ENCODE measurements around the gene C21orf58.

C21orf58 gene

GRCh38 chr21:46352913-46353312, 29.2 kb upstream of the C21orf58 start:
- DNase-seq, result no peak

GRCh38 chr21:46352164-46352515, 28.5 kb upstream of the C21orf58 start:
- no peak for DNase-seq

GRCh38 chr21:46351476-46352163, 27.9 kb upstream of the C21orf58 start:
- DNase-seq, result no peak

- DNase-seq, result no peak
These were observed 27.3 kb upstream of the C21orf58 start for GRCh38 chr21:46350981-46351380.

- no peak for DNase-seq
These were observed 26.9 kb upstream of the C21orf58 start for GRCh38 chr21:46350571-46350970.

DNA sequence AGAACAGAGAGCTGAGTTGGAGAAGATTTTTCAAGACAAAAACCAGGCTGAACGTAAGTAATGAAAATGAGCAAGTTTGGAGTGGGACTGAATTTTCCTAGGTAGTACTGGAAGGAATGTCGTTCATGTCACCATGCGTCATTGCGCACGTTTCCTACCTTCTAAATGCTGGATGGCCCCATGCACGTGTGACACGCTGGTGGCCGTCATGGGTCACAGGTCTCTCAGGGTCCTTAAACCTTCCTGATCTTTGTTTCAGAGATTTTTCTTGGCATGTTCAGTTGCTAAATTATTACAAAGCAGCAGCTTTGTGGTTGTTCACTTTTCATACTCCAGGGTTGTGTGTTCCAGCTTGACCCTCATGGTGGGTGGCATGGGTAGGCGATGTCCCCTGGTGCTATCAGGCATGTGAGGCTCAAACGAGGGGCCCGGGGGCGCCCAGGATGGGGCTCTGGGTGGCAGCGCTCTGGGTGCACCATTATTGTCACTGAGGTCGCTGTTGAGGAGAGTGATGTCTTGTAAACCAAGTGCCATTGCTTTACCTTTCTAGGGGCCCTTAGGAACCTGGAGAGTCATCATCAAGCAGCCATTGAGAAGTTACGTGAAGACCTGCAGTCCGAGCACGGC, 25.6 kb upstream of the C21orf58 start:
- no peak for DNase-seq

DNA sequence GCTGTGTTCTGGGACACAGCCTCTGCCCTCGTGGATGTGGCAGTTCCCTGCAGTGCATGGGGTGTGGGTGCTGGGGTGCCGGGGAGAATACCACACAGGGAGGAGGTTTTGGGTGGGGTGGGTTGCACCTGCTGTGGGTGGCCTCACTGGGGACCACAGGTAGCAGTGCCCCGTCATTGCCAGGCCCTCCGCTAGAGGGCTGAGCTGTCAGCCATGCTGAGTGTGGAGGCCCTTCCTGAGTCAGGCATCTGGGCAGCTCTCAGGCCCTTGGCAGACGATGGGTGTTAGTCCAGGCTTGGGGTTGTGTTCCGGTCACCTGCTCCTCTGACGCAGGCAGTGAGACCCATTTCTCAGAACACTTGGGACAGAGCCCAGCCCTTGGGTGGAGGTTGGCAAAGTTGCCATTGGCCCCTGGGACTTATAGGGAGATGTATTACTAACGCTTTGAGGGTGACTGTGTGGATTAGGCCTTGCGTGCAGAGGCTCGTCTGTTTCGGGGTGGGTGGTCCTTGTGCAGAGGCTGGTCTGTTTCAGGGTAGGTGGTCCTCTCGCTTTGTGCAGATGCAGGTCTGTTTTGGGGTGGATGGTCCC, 24.2 kb upstream of the C21orf58 start:
- no peak for DNase-seq

- no peak for DNase-seq
These were observed 23.5 kb upstream of the C21orf58 start for GRCh38 chr21:46347203-46347550.

- no peak for DNase-seq
These were observed 22.9 kb upstream of the C21orf58 start for GRCh38 chr21:46346296-46347202.

- no peak for DNase-seq
These were observed 22.2 kb upstream of the C21orf58 start for GRCh38 chr21:46345861-46346260.

DNA sequence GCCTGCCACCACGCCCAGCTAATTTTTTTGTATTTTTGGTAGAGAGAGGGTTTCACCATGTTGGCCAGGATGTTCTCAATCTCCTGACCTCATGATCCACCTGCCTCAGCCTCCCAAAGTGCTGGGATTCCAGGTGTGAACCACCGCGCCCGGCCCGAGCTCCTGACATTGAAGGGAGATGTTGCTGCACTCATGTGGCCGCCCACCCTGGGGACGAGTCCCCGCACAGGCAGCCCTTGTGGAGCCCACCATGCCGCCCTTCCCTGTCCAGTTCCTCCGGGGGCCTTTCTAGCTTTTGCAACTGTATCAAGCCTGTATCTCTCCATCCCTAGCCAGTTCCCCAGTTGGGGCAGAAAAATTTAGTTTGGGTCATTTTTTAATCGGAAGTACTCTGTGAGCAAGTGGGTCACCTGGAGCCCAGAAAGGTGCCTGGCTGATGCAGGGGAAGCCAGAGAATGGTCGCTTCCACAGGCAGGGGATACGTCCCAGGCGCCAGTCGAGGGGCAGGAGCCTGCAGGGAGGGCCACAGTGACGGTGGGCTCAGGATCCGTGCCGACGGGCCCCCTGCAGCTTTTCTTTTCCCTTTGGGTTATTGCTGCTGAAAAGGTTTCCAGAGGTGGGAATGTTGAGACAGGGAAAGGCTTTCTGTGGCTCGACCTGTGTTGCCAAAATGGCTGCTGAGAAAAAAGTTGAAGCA, 20.7 kb upstream of the C21orf58 start:
- no peak for DNase-seq

- DNase-seq, result no peak
These were observed 17.3 kb upstream of the C21orf58 start for GRCh38 chr21:46340998-46341397.

- no peak for DNase-seq
These were observed 12.9 kb upstream of the C21orf58 start for GRCh38 chr21:46336603-46337002.

- no peak for DNase-seq
These were observed 10.9 kb upstream of the C21orf58 start for GRCh38 chr21:46334351-46335140.

DNA sequence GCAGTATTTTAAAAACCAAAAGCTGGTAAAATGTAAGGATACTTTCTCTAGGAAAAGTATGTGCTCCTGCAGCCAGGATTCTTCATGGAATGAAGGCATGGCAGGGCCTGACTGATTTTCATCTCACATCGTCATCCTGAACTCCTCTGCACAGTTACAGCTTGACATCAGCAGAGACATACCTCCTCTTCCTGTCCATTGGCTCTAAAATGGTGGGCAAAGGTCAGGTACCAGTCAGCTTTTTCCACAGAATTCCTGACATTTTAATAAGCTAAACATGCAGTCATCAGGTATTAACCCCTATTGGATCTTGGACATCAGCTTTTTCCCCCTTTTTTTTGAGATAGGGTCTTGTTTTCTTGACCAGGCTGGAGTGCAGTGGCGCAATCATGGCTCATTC, 6.1 kb upstream of the C21orf58 start:
- no peak for DNase-seq

DNA sequence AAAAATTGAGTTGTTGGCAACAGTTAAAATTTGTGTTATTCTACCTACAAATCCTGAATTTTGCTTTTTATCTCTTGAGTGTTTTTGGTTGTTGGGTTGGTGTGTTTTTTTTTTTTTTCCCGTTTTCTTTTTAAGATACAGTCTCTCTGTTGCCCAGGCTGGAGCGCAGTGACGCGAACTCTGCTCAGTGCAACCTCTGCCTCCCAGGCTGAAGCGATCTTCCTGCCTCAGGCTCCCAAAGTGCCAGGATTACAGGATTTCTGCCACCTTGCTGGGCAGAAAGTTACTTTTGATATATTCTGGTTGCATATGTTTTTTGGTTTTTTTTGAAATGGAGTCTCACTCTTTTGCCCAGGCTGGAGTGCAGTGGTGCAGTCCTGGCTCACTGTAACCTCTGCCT, 4.5 kb upstream of the C21orf58 start:
- DNase-seq, result no peak

- no peak for DNase-seq
These were observed 4.0 kb upstream of the C21orf58 start for GRCh38 chr21:46327711-46328110.

- DNase-seq, result no peak
These were observed 2.5 kb upstream of the C21orf58 start for GRCh38 chr21:46326110-46326703.

- no peak for DNase-seq
These were observed 1.6 kb upstream of the C21orf58 start for GRCh38 chr21:46325073-46325912.

GRCh38 chr21:46324390-46325072, 861 bp upstream of the C21orf58 start:
- DNase-seq, result peak; percentile 63
